Spleen (tissue), 11 donors: ENCODE measurements around the gene SENP7. TPM values are rescaled to one million over a fixed set of nuclear protein-coding genes. Genes with fewer than 3 reads are reported as not detected.

Experiments used
- DNase-seq: peaks from one replicate; pipeline ENCODE4 v3.0.0-alpha.2; 2020
- H3K27ac ChIP-seq, 8 donors: fragments of 200-600 bp; sonication (generic) in 7 of 8; 1 replicate in 4 of 8; 2 replicates in 4 of 8; pipeline versions ENCODE4 v1.5.0 to v1.8.0; 2016 to 2021; ENCODE audit warnings: inconsistent platforms in 4 of 8, mild to moderate bottlenecking in 4 of 8, moderate library complexity in 1 of 8
- H3K27me3 ChIP-seq, 7 donors: fragments of 200-600 bp; sonication (generic) in 6 of 7; replicated peaks in 1 of 7; 1 replicate in 4 of 7; 2 replicates in 3 of 7; pipeline versions ENCODE4 v1.5.0 to v1.8.0; 2016 to 2021; ENCODE audit warnings: inconsistent platforms in 3 of 7, mild to moderate bottlenecking in 1 of 7
- H3K36me3 ChIP-seq, 6 donors: fragments of 200-600 bp; sonication (generic) in 5 of 6; 1 replicate in 4 of 6; 2 replicates in 2 of 6; pipeline versions ENCODE4 v1.5.0 to v1.8.0; 2016 to 2021; ENCODE audit warnings: inconsistent platforms in 2 of 6
- H3K4me1 ChIP-seq, 6 donors: fragments of 200-600 bp; sonication (generic) in 5 of 6; 1 replicate in 3 of 6; 2 replicates in 3 of 6; pipeline versions ENCODE4 v1.5.0 to v1.8.0; 2016 to 2021; ENCODE audit warnings: inconsistent platforms in 3 of 6
- H3K4me3 ChIP-seq, 8 donors: fragments of 200-600 bp; sonication (generic) in 7 of 8; 1 replicate in 4 of 8; 2 replicates in 4 of 8; pipeline versions ENCODE4 v1.5.0 to v1.8.0; 2016 to 2021; ENCODE audit warnings: inconsistent platforms in 4 of 8, mild to moderate bottlenecking in 4 of 8, moderate library complexity in 2 of 8
- H3K9me3 ChIP-seq, 8 donors: fragments of 200-600 bp; sonication (generic) in 7 of 8; 1 replicate in 4 of 8; 2 replicates in 4 of 8; pipeline versions ENCODE4 v1.5.0 to v1.8.0; 2016 to 2021; ENCODE audit warnings: inconsistent platforms in 4 of 8
- POLR2A ChIP-seq, 3 donors: fragments of 450-650 bp; IDR thresholded peaks; one replicate each; pipeline ENCODE4 v1.5.1; 2017; ENCODE audit warnings: antibody characterized with exemption in 3 of 3, mild to moderate bottlenecking in 1 of 3
- POLR2AphosphoS5 ChIP-seq, 3 donors: sonication (generic); formaldehyde crosslinking; IDR thresholded peaks; one replicate each; pipeline ENCODE4 v1.5.1; 2017; ENCODE audit warnings: antibody characterized with exemption in 3 of 3
- WGBS, 5 donors: extraction: QIAGEN DNeasy Blood & Tissue Kit in 3 of 5; methylation state at CpG; one replicate each; pipeline versions ENCODE4 v1.1.5 to v1.1.7; 2013 to 2018; 5-methylcytosine and 5-hydroxymethylcytosine counted together
- intact Hi-C: fragments of 100-400 bp; cut with DNase I; formaldehyde crosslinking; loops from one replicate; pipeline ENCODE4 v1.15.0; 2023; ENCODE audit warnings: low total_unique reads
- polyA plus RNA-seq, 3 donors: library from polyadenylated mRNA; stranded (reverse); fragments of 200-250 nt; gene quantifications; one replicate each; pipeline ENCODE4 v1.2.1, GENCODE V29; 2013
- total RNA-seq, 7 donors: library from RNA; depleted of rRNA in 3 of 7; stranded (reverse); fragments of >200 nt in 3 of 7; fragmentation: NEBNext Ultra II Directional in 4 of 7; extraction: Animal tissue kit (Norgen Biotek cat#: 25700) in 4 of 7; gene quantifications; one replicate each; pipeline versions ENCODE4 v1.1.0 to v1.2.1, GENCODE V29; 2016 to 2021
- TF ChIP-seq, protein P1 (sequence below), 11 experiments: fragments of 200-600 bp in 7 of 11; fragments of 450-650 bp in 4 of 11; sonication (generic) in 4 of 11; IDR thresholded peaks in 8 of 11; conservative IDR thresholded peaks in 3 of 11; 1 replicate in 7 of 11; 2 replicates in 4 of 11; pipeline versions ENCODE4 v1.4.0 to v1.8.0; 2016 to 2021; ENCODE audit warnings: antibody characterized with exemption in 11 of 11, inconsistent platforms in 4 of 11, mild to moderate bottlenecking in 1 of 11
- donor health status: healthy with polysubstance abuse.
- donor health status: DM: no; HTN: no; CAD: no; lungs with moderate emphysema.
- donor health status: DM: no; HTN: no; CAD: no.
- donor health status: Bipolar disorder and iron deficiency.
- donor health status: healthy.
- donor health status: DM: no; HTN: no; CAD: no.
- donor health status: DM: yes; HTN: yes; CAD: no.

Gene SENP7
- total and polyA plus RNA-seq, 10 donors = 11.2 to 46.9 (median 33.4) TPM

DNA sequence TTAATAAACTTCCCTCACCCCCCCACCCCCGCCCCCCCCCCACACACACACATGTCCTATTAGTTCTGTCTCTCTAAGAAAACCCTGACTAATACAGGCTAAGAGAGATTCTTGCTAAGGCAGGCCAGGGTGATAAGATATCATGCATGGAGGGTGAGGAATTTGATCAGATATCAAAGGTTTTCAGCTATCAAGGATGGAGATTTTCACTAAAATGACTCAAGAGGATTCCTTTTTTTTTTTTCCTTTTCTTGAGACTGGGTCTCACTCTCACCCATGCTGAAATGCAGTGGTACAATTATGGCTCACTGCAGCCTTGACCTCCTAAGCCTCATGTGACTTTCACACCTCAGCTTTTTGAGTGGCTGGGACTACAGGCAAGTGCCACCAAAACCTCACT, 14.9 kb upstream of the SENP7 start:
- Histone ChIP-seq H3K4me3 (no peak overlapping the region), H3K27ac (no peak overlapping the region), H3K9me3 (peaks cover 0 to 11% (median 0%) of the 10 kb centered on the region in 8 donors), H3K4me1 (no peaks in the 10 kb centered on the region), H3K36me3 (no peaks in the 10 kb centered on the region), H3K27me3 (no peaks in the 10 kb centered on the region)
- DNase-seq = no peak
- no peak for TF ChIP-seq POLR2A (IDR thresholded peaks at IDR 0.05)
- intact Hi-C loops = no loop called here
- 57 to 88% (median 67%) methylated on average over 1 of the region's 1 CpG for WGBS, 5 donors

DNA sequence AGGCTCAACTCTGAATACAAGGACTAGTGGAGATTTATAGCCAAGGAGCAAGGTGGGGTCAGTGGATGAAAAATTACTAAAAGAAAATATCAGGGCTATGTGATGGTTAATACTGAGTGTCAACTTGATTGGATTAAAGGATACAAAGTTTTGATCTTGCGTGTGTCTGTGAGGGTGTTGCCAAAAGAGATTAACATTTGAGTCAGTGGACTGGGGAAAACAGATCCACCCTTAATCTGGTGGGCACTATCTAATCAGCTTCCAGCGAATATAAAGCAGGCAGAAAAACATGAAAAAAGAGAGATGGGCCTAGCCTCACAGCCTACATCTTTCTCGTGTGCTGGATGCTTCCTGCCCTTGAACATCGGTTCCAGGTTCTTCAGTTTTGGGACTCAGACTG, 14.4 kb upstream of the SENP7 start:
- H3K36me3 ChIP-seq = no peaks in the 10 kb centered on the region
- no peak overlapping the region for H3K27ac ChIP-seq
- 88 to 92% (median 90%) methylated on average over 4 of the region's 4 CpGs for WGBS, 5 donors
- no peaks in the 10 kb centered on the region for H3K4me1 ChIP-seq
- H3K9me3 ChIP-seq = peaks cover 0 to 11% (median 0%) of the 10 kb centered on the region in 8 donors
- no peaks in the 10 kb centered on the region for H3K27me3 ChIP-seq
- no peak for DNase-seq
- no peak for TF ChIP-seq POLR2AphosphoS5 (IDR thresholded peaks at IDR 0.05)
- TF ChIP-seq, protein P1, sequence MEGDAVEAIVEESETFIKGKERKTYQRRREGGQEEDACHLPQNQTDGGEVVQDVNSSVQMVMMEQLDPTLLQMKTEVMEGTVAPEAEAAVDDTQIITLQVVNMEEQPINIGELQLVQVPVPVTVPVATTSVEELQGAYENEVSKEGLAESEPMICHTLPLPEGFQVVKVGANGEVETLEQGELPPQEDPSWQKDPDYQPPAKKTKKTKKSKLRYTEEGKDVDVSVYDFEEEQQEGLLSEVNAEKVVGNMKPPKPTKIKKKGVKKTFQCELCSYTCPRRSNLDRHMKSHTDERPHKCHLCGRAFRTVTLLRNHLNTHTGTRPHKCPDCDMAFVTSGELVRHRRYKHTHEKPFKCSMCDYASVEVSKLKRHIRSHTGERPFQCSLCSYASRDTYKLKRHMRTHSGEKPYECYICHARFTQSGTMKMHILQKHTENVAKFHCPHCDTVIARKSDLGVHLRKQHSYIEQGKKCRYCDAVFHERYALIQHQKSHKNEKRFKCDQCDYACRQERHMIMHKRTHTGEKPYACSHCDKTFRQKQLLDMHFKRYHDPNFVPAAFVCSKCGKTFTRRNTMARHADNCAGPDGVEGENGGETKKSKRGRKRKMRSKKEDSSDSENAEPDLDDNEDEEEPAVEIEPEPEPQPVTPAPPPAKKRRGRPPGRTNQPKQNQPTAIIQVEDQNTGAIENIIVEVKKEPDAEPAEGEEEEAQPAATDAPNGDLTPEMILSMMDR (IDR thresholded peaks at IDR 0.05 in 8 of 11, conservative IDR thresholded peaks at IDR 0.05 in 3 of 11) = no peak
- no peak for TF ChIP-seq POLR2A (IDR thresholded peaks at IDR 0.05)
- H3K4me3 ChIP-seq = no peak overlapping the region
- intact Hi-C loops = no loop called here

GRCh38 chr3:101521211-101521701, 8.2 kb upstream of the SENP7 start:
- Histone ChIP-seq H3K36me3 (no peaks in the 10 kb centered on the region), H3K4me3 (no peak overlapping the region)

DNA sequence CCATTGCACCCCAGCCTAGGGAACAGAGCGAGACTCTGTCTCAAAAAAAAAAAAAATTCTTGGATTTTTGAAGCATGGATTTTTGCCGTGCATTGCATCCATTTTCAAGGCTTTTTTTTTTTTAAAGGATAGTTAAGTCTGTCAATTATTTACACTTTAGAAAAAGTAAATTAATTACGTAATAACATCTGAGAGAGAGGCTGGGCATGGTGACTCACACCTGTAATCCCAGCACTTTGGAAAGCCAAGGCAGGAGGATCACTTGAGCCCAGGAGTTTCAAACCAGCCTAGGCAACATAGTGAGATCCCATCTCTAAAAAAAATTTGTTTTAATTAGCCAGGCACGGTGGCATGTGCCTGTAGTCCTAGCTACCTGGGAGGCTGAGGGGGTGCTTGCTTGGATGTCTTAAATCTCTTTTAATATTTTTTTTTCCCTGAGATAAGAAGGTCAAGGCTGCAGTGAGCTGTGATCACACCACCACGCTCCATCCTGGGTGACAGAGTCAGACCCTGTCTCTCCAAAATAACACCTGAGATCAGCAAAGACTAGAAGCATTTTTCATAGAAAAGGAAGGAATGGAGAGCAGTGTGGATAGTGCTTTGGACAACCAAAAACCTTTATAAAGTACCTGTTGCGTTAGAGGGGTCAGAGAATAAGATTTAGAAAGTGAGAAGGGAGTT, 6.8 kb upstream of the SENP7 start:
- intact Hi-C loops = no loop called here
- no peak for DNase-seq
- TF ChIP-seq POLR2A (IDR thresholded peaks at IDR 0.05) = no peak
- TF ChIP-seq, protein P1 (IDR thresholded peaks at IDR 0.05 in 8 of 11, conservative IDR thresholded peaks at IDR 0.05 in 3 of 11) = no peak
- TF ChIP-seq POLR2AphosphoS5 (IDR thresholded peaks at IDR 0.05) = no peak
- Histone ChIP-seq H3K9me3 (no peaks in the 10 kb centered on the region), H3K4me1 (peaks cover 0 to 19% (median 7%) of the 10 kb centered on the region in 6 donors), H3K4me3 (no peak overlapping the region), H3K27ac (no peak overlapping the region), H3K36me3 (no peaks in the 10 kb centered on the region), H3K27me3 (peaks cover 0 to 7% (median 0%) of the 10 kb centered on the region in 7 donors)
- 88 to 94% (median 93%) methylated on average over 6 of the region's 6 CpGs for WGBS, 5 donors

More at GRCh38 chr3:101521211-101521701, 8.2 kb upstream of the SENP7 start:
- intact Hi-C loops = no loop called here
- Histone ChIP-seq H3K27ac (peak overlapping the region in 3 of 8 donors; percentile 13 to 31 (median 21)), H3K4me1 (peaks cover 0 to 19% (median 7%) of the 10 kb centered on the region in 6 donors), H3K27me3 (peaks cover 0 to 7% (median 0%) of the 10 kb centered on the region in 7 donors), H3K9me3 (peaks cover 0 to 11% (median 0%) of the 10 kb centered on the region in 8 donors)
- no peak for DNase-seq
- TF ChIP-seq, protein P1 (IDR thresholded peaks at IDR 0.05 in 8 of 11, conservative IDR thresholded peaks at IDR 0.05 in 3 of 11) = no peak
- TF ChIP-seq POLR2A (IDR thresholded peaks at IDR 0.05) (no peak), POLR2AphosphoS5 (IDR thresholded peaks at IDR 0.05) (no peak)
- WGBS, 5 donors = 24 to 49% (median 34%) methylated on average over 4 of the region's 4 CpGs
